T-helper 2 cell (primary cell): ENCODE results near the gene BICD2.
A peak's percentile ranks its signal among the peaks of the same experiment; 100 is the strongest.

Experiments
- DNase-seq, 5 experiments: peaks; one replicate each; pipeline versions ENCODE4 v3.0.0 to v3.0.0-alpha.2; 2012 to 2022

BICD2 gene

GRCh38 chr9:92665836-92666235, 98.8 kb downstream of the BICD2 start:
- no peak for DNase-seq

DNA sequence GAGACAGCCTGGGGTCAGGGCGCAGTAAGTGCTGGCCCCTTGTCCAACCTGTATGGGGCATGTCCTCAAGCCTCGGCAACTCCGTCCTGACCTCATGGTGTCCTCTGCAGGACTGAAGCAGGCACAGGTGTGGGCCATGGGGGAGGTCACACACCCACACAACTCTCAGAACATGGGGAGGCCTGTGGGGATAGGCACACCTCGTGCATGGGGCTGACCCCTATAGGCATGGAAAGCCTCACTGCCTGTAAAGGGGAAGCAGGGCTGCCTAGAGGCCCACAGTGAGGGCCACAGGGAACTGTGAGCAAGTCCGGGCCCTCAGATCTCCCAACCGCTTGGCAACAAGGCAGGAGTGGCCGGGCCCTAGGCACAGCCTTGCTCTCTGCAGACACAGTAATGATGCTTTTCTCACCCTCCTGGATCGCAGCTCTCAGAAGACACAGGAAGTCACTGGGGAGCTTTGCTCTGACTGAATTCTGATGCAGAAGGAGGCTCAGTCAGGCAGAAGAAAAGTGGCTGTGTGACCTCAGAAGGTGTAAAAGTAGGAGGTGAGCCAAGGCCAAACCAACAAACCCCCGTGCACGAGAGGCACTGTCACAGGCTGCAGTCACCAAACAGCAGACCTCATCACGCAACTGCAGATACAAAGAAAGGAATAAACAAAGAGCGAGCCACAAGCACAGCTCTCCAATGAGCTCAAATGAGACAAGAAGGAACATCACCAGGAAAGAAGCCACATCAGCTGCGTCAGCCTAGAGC, 100.1 kb downstream of the BICD2 start:
- peak in 2 of 5 experiments; percentile 44 to 70 for DNase-seq

DNA sequence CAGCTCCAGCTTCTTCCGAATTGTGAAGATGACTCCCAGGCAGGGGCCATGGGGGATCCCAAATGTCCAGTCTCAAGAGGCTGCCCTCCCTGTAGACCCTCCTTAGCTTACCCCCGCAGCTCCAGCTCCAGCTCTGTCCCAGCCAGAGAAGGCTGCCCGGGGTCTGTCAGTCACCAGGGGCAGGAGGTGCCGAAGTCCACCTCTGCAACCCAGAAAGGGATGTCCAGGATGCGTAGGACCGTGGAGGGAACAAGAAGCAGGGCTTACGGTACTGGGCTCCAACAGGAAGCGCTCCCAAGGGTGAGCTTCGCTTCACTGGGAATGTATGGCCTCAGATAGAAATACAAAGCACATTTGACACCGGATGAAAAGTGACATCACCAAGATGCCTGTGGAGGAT, 100.7 kb downstream of the BICD2 start:
- no peak for DNase-seq

DNA sequence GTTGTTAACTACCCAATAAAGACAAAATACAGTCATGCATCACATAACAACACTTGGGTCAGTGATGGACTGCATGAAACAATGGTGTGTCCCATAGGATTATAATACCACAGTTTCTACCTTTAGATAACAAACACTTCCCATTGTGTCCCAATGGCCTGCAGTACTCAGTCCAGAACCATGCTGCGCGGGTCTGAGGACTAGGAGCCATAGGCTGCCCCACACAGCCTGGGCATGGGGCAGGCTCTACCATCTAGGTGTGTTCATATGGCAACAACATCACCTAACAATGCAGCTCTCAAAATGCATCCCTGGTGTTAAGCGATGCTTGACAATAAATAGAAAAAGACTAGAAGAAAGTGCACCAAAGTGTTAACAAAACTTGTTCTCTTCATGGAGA, 101.5 kb downstream of the BICD2 start:
- DNase-seq, result no peak

DNA sequence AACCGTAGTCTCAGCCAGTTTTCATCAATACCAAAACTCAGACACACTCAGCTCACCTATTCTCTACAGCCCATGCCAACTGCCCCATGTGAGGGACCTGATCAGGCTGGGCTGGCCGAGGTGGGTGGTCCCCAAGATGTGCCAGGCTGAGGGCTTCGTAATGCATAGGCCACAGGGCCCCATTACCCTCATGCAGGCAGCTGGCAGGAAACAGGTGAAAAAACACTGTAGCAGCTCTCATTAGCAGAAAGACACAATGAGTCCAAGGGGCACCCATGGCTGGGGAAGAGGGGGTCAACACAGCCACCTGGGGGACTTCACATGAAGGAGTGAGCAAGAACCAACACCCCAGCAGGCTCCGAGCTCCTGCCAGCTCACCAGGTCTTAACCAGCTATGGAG, 102.9 kb downstream of the BICD2 start:
- no peak for DNase-seq
